HCEC 1CT (cell line): ENCODE data around the gene PNKD.

Experiments used
- DNase-seq: peaks from one replicate; pipeline ENCODE4 v3.0.0-alpha.2; 2017

The PNKD gene

DNA sequence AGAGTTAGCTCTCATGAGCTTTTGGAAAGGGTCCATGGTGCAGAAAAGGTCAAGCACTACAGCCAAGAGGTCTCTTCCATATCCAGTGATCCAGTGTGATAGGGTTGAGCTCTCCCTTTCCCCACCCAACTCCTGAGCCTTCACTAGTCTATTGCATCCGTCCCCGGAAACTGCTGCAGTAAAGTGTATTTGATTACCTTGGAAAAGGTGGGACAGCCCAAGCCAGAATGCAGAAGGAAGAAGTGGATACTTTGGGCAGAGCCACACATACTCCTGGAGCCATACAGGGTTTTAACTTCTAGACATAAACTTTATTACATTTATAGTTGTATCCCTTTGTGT, 3.6 kb downstream of the PNKD start:
- DNase-seq, result no peak

DNA sequence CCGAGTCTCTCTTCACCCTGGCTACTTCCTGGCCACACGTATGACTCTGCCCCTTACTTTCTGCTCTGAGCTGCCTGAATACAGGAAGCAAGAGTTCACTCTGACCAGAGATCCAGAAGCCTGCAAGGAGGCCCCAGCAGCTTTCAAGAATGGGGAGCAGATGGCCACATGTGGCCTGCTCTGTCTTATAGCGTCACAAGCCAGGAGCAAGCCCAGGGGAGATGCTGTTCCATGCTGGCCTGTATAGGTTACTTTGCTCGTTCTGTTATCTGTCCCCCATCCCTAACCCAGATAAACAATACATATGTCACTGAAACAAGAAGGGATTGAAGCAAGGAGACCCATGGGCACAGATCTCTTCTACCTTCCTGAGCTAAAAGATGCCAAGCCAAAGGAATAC, 4.3 kb downstream of the PNKD start:
- DNase-seq, result no peak

DNA sequence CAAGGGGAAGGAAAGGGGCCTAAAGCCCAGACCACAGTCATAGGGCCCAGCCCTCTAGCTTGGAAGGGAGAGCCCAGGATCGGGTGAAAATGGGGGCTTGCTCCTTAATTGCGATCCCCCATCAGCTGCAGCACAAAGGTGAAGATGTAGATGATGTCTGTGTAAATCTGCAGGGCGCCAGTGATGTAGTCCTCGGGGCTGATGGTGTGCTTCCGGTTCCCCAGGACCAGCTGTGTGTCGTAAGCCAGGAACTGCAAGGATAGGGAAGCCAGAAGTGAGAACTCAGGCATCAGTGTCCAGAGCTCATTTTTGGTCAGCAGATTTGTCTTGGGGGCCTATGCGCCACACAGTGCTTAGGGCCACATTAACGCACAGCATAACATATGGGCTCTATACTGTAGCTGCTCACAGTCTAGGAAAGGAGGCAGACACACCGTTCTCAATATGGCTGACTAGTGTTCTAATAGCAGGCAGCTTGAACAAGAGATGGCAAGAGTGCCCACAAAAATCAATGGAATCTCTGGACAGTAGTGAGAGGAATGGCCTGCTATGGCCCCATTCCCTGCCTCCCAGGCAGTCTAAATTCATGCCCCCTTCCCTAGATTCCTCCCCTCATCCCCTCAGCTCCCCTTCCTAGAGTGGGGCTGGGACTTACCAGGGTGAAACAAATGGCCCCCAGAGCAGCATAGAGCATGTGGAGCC, 5.2 kb downstream of the PNKD start:
- no peak for DNase-seq

DNA sequence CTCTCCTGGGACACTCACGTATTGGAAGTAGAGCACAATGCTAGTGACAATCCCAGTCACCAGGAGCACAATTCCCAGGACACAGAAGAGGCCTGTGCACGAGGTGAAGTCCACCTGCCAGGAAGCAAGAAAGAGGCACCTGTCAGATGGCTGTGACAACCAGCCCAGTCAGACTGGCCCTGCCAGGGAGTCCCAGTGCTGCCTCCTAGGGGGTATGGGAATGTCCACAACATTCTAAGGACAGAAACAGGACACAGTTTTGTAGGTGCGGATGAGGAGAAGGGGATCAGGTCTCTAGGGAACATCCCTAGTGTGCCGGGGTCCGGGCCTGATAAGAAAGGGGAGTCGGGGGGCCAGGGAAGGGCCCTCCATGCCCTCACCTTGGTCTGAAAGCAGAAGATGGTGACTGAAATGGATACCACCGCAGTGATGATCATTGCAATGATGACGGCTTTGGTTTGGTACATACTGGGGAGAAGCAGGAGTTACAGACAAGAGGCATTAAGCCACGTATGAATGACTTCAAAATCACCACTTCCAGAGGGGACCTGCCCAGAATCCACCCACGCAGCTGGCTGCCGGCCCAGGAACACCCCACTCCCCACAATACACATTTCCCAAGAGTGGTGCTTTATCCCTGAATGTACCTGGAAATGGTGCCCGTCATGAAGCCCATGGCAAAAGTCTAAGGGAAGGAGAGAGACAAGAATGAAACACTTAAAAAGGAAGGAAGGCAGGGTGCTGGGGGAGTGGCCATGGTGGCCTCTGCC, 6.9 kb downstream of the PNKD start:
- no peak for DNase-seq

DNA sequence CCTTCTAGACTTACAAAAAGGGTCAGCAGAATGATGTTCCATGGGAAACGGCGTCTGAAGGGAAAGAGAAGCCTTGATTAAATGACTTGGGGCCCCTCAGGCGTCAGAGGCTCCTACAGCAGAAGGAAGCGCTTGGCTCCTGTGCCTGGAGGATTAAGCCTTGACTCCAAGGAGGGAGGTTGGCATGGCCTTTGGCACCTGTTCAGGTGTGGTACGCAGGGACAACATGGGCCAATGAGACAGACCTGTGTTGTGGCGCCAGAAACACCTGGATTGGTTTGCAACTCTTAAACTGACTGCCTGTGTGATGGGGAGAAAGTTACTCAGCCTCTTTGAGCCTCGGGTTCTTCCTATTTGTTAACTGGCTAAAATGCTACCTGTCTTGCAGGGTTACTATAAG, 7.6 kb downstream of the PNKD start:
- no peak for DNase-seq

GRCh38 chr2:218278531-218279360, 8.4 kb downstream of the PNKD start:
- no peak for DNase-seq

DNA sequence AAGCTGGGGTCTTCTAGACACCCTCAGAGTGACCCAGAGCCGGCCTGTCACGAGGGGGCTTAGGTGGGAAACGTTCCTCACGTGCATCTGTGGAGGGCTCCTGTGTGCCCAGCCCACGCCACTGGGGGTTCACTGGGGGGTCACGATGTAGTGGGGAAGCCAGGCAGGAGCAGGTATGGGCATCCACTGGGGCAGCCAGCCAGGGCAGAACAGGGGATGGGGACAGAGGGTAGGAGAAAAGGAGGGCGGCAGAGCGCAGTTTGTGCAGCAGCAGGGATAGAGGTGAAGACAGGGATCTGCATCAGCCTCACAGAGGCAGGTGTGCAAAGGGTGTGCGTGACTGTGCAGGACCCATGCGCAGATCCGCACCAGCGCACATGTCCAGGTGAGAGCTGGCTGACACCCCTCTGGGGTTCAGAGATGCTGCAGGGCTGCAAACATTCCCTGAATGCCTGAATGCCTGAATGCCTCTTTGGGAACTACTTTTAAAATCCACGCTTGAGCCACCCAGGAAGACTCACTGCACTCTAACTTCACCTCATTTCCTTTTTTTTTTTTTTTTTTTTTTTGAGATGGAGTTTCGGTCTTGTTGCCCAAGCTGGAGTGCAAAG, 10.0 kb downstream of the PNKD start:
- DNase-seq, result no peak

GRCh38 chr2:218281449-218281848, 11.1 kb downstream of the PNKD start:
- DNase-seq, result no peak

DNA sequence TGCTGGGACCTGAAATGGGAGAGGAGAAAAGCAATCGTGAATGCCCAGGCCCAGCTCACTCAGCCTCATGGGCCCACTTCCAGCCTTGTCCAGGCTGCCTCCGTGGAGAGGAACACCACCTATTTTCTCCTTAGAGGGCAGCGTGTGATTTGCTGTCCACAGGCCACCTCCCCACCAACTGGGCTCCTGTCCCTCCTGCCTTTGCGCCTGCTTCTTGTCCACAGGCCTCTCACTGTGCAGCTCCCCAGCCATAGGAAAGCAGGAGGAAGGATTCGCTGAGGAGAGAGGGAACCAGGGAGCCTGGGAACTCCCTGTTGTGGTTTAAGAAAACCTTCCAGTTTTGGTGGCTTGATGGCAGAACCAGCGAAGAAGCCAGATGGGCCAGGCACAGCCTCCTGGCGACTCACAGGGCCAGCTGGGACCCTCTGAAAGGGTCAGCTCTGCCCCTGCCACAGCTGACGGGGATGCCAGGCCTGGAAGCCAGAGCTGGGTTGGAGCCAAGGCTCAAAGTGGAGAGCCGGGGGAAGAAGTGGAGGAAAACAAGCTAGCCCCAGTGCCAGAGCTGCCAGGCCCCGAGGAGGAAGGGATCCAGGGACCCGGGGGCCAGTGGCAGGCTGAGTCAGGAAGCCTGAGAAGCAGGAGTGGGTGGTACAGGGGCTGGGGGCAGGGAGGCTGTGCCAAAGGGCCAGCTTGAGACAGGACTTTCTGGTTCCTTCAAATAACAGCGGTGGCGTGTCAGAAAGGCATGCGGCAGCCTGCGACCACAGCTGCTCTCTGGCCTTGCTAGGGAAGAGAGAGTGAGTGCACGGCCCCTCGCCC, 12.1 kb downstream of the PNKD start:
- no peak for DNase-seq

GRCh38 chr2:218284106-218284811, 13.9 kb downstream of the PNKD start:
- peak; percentile 83 for DNase-seq

GRCh38 chr2:218285604-218286003, 15.3 kb downstream of the PNKD start:
- DNase-seq, result no peak

DNA sequence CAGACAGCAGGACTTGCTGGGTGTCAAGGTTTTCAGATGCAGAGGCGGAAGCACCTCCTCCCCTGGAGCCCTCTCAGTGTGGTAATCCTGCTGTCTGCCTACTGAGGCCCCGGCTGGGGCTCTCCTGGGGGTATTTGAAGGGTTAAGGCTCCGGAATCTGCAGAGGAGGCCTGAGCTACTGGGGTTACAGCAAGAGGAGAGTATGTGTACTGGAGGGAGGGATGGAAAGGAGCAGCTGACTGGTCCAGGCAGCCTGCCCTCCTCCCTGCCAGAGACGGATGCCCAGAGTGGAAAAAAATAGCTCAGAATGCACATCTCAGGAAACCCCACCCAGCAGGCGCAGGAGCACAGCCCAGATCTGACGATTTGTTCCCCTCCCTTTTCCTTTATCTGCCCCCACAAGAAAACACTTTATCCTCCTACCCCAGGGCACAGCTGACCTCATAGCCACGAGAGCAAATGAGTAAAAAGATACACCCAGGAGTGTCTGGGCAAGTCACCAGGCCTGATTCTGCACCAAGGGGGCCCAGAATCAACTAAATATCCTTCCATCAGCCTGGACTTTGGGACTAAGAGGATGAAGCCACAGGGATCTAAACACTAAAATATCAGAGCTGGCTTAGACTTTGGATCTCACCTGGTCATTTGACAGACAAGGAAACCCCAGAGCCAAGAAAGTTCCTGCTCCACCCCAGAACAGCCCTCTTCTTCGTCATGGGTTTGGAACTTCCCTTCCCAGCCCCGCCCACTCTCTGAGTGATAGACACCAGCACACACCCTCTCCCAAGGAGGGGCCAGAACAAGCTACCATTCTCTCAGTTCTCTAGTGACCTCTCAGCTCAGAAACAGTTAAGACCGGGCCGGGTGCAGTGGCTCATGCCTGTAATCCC, 16.5 kb downstream of the PNKD start:
- peak; percentile 94 for DNase-seq

DNA sequence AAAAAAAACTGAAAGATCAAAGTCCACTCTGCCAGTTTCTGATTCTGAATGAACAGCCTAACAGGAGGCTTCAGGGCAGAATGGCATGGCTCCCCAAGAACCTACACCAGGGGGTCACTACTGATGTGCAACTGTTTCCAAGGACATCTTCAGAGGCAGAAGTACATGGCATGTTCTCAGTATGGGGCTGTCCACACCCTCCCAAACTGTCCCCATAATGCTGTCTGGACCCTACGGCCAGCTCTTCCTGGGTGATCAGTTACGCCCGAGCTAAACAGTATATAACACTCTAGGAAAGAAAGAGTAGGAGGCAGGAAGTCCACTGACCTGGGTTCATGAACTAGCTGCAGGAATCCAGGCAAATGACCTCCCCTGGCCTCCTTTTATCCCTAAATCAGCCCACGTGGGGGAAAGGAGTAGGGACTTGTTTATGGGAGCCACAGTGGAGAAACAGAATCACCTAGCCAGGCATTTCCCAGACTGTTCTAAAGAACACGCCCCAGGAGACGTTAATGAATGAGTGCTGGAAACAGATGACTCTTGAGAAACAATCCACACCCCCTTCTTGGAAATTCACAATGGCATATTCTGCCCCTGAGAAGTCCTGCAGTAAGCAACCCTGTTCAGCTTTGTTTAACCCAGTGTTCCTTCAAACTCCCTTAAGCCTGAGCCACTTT, 19.5 kb downstream of the PNKD start:
- DNase-seq, result peak; percentile 33

- no peak for DNase-seq
These were observed 20.3 kb downstream of the PNKD start for GRCh38 chr2:218290316-218291261.

- no peak for DNase-seq
These were observed 21.2 kb downstream of the PNKD start for GRCh38 chr2:218291318-218292047.

DNA sequence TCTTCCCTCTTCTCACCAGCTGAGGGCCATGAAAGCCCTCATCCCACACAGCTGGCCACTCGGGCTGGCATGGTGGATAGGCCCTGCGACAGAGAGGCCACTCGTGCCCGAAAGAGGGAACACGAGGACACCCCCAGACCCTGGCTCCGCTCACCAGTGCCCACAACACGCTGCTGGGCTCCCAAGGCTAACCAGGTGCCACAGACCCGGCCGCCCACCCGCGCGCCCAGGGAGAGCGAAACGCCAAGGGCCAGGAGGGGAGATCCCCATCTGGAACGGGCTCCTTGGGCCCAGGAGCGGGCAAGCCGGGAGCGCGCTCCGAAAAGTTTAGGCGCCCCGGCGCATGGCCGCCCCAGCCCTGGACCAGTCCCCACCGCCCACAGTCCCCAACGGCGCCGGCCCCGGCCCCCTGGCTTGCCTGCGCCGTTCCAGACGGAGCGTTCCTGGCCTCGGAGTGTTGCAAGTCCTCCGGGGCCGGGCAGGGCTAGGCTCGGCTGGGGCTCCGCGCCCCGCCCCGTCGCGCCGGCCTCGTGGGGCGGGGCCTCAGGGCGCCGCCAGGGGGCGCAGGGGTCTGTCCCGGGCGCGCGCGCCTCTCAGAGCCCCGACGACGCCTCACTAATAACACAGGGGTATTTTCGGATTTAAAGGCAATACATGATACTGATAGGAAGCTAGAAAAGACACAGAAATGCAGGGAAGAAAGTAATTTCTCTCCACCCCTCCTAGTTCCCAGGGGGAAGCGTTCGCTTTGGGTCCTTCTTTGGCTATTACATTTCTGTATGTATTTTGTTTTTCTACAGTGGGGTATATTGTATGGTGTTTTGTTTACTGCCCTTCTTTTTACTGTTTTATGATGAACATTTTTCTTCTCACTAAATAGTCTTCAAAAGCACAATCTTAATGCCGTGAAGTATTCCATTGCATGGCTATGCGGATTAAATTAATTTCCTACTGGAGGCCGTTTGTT, 22.0 kb downstream of the PNKD start, which contains the start of gene TMBIM1:
TMBIM1 (minus strand) TSS at position 456 of the 967 bp plus-strand sequence. CDS start 10,362 bp downstream, outside the sequence.
- peak; percentile 76 for DNase-seq
